ENCODE measurements around the gene GPR143. TPM values are rescaled to one million over a fixed set of nuclear protein-coding genes. Genes with fewer than 3 reads are reported as not detected.

The GPR143 gene
- total RNA-seq, 6 experiments from 2014 or later, result 0.26 to 1.1 (median 0.43) TPM; not detected in 1

DNA sequence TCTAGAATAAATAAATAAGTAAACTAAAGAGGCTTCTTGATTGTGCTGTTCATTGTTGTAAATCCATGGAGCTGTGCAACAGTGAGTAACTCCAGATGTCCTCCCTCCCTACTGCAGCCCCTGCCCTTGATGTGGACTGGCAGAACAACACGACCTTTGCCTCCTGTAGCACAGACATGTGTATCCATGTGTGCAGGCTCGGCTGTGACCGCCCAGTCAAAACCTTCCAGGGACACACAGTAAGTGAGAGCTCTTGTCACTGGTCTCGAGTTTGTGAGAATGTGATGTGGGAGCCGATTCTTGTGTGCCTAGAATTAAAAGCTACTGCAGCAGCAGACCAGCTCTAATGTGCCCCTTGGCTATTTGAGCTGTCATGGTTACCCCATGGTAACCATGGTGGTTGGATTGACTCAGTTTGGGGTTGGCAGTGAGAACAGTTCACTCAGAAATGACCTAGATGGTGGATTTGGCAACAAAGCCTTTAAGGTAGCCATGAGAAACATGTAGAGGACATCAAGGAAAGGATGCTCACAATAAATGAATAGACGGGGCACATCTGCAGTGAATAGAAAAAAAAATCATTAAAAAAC is 60.7 kb downstream of the GPR143 start:
- WGBS (ENCODE audit: insufficient coverage, low coverage, low lambda C conversion rate, missing lambda C conversion rate), result 82% methylated on average over 6 of the region's 6 CpGs

DNA sequence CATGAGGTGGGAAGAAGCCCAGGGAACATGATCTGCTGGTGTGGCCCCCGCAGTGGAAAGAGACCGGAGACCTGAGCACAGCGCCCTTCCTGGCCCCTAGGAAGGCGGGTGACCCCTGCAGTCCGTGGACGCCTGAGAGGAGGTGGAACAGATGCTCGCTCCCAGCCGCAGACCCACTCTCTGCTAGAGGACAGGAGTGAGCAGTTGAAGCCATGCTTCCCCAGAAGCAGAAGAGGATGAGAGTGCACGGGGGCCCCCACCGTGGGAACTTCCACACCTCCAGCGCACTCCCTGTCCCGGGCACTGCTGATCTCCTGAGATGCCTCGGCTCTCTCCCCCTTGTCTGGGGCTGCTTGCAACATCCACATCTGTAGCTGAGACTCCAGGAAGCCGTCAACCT is 62.2 kb downstream of the GPR143 start:
- H3K4me1 ChIP-seq, result no peaks in the 10 kb centered on the region
- H3K27ac ChIP-seq, result no peak overlapping the region
- H3K4me3 ChIP-seq, result no peak overlapping the region
- DNase-seq, result no peak
- intact Hi-C loops (cut with DNase I), result no loop called here
- no peaks in the 10 kb centered on the region for H3K36me3 ChIP-seq
- no peak for ATAC-seq
- no peaks in the 10 kb centered on the region for H3K27me3 ChIP-seq
- TF ChIP-seq, protein P1, sequence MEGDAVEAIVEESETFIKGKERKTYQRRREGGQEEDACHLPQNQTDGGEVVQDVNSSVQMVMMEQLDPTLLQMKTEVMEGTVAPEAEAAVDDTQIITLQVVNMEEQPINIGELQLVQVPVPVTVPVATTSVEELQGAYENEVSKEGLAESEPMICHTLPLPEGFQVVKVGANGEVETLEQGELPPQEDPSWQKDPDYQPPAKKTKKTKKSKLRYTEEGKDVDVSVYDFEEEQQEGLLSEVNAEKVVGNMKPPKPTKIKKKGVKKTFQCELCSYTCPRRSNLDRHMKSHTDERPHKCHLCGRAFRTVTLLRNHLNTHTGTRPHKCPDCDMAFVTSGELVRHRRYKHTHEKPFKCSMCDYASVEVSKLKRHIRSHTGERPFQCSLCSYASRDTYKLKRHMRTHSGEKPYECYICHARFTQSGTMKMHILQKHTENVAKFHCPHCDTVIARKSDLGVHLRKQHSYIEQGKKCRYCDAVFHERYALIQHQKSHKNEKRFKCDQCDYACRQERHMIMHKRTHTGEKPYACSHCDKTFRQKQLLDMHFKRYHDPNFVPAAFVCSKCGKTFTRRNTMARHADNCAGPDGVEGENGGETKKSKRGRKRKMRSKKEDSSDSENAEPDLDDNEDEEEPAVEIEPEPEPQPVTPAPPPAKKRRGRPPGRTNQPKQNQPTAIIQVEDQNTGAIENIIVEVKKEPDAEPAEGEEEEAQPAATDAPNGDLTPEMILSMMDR (IDR thresholded peaks at IDR 0.05), result no peak
- no peak for TF ChIP-seq POLR2A (IDR thresholded peaks at IDR 0.05)
- H3K9me3 ChIP-seq, result no peaks in the 10 kb centered on the region
- WGBS (ENCODE audit: insufficient coverage, low coverage, low lambda C conversion rate, missing lambda C conversion rate), result no CpG with 5 or more reads among the region's 14 CpGs

More for the DNA sequence above, 60.7 kb downstream of the GPR143 start:
- no peaks in the 10 kb centered on the region for H3K4me1 ChIP-seq
- intact Hi-C loops (cut with DNase I), result no loop called here
- H3K36me3 ChIP-seq, result peaks cover 0 to 5% (median 0%) of the 10 kb centered on the region in 4 donors
- DNase-seq, result peak in 1 of 3 donors; percentile 15
- no peak for ATAC-seq
- H3K9me3 ChIP-seq, result no peaks in the 10 kb centered on the region
- TF ChIP-seq POLR2A (IDR thresholded peaks at IDR 0.05), result no peak
- TF ChIP-seq, protein P1 (IDR thresholded peaks at IDR 0.05), result no peak
- no peak overlapping the region for H3K27ac ChIP-seq
- no peaks in the 10 kb centered on the region for H3K27me3 ChIP-seq
- no peak overlapping the region for H3K4me3 ChIP-seq

DNA sequence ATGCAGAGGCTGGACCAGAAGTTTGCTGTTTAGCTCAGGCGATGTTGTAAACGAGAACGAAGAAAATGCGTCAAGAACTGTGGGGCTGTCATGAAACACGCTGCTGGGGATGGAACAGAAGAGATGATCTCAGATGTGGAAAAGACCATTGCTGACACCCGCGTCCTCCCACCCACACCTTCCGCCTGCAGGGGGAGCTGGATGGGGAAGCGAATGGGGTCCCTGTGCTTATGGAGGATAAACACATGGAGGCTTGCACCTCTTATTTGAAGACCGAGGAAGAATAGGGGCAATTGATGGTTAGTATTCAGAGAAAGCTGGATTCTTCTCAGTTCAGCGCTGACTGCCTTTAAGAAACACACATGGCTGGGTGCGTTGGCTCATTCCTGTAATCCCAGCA is 63.9 kb downstream of the GPR143 start:
- H3K4me1 ChIP-seq, result no peaks in the 10 kb centered on the region
- WGBS (ENCODE audit: insufficient coverage, low coverage, low lambda C conversion rate, missing lambda C conversion rate), result 89% methylated on average over 10 of the region's 12 CpGs
- H3K27me3 ChIP-seq, result no peaks in the 10 kb centered on the region
- DNase-seq (no peak), ATAC-seq (no peak)
- intact Hi-C loops (cut with DNase I), result no loop called here
- no peak for TF ChIP-seq POLR2A (IDR thresholded peaks at IDR 0.05)
- H3K4me3 ChIP-seq, result no peak overlapping the region
- H3K9me3 ChIP-seq, result no peaks in the 10 kb centered on the region
- no peak overlapping the region for H3K27ac ChIP-seq
- no peaks in the 10 kb centered on the region for H3K36me3 ChIP-seq

DNA sequence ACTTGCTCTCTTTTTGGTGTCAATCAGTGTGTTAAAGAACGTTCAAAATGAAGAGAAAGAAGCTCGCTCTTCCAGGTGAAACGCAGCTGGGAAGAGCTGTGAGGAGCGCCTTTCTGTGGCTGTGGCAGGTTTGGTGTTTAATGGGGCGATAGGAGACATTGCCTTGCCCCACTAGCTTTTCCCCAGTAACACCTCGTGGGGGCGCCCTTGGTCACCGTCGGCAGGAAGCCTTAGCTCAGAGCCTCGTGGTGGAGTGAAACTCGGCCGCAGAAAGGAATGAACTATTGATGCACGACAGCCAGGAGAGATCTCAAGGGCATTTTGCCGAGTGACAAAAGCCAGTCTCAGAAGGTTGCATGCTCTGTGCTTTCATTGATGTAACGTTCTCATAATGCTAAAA is 65.1 kb downstream of the GPR143 start:
- Histone ChIP-seq H3K27me3 (no peaks in the 10 kb centered on the region), H3K4me3 (no peak overlapping the region), H3K4me1 (no peaks in the 10 kb centered on the region), H3K36me3 (peaks cover 0 to under 1% (median 0%) of the 10 kb centered on the region in 4 donors), H3K9me3 (no peaks in the 10 kb centered on the region), H3K27ac (no peak overlapping the region)
- intact Hi-C loops (cut with DNase I), result no loop called here
- ATAC-seq (no peak), DNase-seq (no peak)
- no peak for TF ChIP-seq POLR2A (IDR thresholded peaks at IDR 0.05)
- TF ChIP-seq, protein P1 (IDR thresholded peaks at IDR 0.05), result no peak
- WGBS (ENCODE audit: insufficient coverage, low coverage, low lambda C conversion rate, missing lambda C conversion rate), result 81% methylated on average over 8 of the region's 15 CpGs

DNA sequence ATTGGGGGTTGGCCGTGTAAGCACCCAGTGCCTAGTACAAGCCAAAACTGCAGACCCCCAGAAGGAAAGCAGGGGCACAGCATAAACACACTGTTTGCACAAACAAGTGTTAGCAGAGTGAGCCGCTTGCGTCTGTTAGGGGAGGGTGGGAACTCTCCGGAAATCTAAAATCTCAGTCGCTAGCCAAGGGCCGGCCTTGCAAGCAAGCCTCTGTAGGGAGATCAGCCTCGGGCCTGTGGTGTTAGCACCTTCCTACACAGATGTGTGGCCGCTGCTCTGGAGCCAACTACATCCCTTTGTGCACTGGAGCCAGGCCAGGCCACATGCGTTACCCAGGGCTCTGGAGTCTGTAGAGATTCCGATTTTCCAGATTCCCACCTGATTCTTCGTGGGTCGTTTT is 67.1 kb downstream of the GPR143 start:
- H3K36me3 ChIP-seq, result peaks cover 0 to 6% (median 2%) of the 10 kb centered on the region in 4 donors

More for the DNA sequence above, 67.1 kb downstream of the GPR143 start:
- intact Hi-C loops (cut with DNase I), result no loop called here
- Histone ChIP-seq H3K4me1 (no peaks in the 10 kb centered on the region), H3K4me3 (no peak overlapping the region), H3K27ac (no peak overlapping the region), H3K9me3 (no peaks in the 10 kb centered on the region), H3K27me3 (no peaks in the 10 kb centered on the region)
- DNase-seq (no peak), ATAC-seq (no peak)
- 90% methylated on average over 5 of the region's 12 CpGs for WGBS (ENCODE audit: insufficient coverage, low coverage, low lambda C conversion rate, missing lambda C conversion rate)
- TF ChIP-seq POLR2A (IDR thresholded peaks at IDR 0.05), result no peak
- TF ChIP-seq, protein P1 (IDR thresholded peaks at IDR 0.05), result no peak

All from right lobe of liver (tissue), 6 donors.